ENCODE measurements around the gene ATG10.

Gene ATG10

DNA sequence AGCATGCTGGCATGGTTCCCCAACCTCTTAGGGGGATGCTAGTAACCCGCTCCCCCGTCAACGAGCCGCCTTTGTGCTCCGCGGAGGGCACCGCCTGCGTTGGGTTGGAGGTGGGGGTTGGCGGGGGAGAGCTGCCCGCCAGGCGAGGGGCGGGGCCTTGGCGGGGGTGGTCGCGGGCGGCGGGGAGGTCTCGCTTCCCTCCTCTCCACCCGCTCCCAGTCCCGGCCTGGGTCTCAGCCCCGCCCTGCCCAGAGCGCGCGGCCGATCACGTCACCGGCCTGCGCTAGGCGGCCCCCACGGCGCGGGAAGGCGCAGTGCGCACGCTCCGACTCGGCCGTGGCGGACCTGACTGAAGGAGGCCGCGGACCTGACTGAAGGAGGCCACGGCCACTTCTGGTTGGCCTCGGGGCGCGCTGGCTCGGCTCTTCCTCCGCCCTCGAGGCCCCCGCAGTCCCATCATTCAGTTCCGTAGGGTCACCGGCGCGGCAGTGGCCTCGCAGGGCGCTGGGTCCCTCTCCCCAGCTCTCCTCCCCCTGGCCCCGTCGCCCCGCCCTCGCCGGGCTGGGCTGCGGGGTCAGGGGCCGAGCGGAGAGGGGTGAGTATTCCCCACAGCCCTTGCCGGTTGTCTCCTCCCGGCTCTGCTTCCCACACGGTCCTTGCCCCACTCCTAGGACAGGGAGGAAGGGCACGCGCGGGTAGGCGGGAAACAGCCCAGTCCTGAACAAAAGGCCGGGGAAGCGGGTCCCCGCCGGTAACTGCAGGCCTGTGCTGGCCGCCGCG is at the start of gene ATG10:
Gene ATG10 (plus strand): TSS at position 312 of the 780 bp plus-strand sequence. CDS start 15,548 bp downstream, outside the sequence.
- TF ChIP-seq CTCF (IDR thresholded peaks at IDR 0.05; ENCODE audit: control insufficient read depth, extremely low read depth, insufficient read depth) = 0 out of 2 replicates have a peak, but pooled peaks have one; percentile 14
- peak within 1 kb of the TSS; percentile 77 for H3K4me3 ChIP-seq (ENCODE audit: low read depth, low read length)
- DNase-seq (ENCODE audit: low read depth) = peak; percentile 52

GRCh38 chr5:81922854-81923279 is 49.0 kb upstream of the ATG10 start:
- no peak overlapping the region for H3K4me3 ChIP-seq (ENCODE audit: low read depth, low read length)
- TF ChIP-seq CTCF (IDR thresholded peaks at IDR 0.05; ENCODE audit: control insufficient read depth, extremely low read depth, insufficient read depth) = no peak
- DNase-seq (ENCODE audit: low read depth) = no peak

DNA sequence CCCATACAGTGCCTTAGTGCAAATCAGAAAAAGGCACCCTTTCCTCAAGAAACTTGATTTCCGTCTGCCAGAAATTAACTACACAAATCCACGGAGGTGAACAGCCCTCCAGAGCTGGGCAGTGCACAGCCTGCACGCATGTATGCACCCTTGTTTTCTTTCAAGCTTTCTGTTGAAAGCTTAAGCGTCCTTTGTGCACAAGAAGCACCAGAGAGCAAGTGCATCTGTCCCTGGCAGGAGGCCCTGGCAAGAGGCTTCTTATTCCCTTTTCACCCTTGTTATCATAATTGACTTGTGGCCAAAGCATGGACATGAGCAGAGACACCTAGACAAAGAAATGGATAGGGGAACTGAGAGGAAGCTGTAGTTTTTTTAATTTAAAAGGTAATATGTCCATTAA is 47.4 kb upstream of the ATG10 start:
- no peak for TF ChIP-seq CTCF (IDR thresholded peaks at IDR 0.05; ENCODE audit: control insufficient read depth, extremely low read depth, insufficient read depth)
- H3K4me3 ChIP-seq (ENCODE audit: low read depth, low read length) = no peak overlapping the region
- no peak for DNase-seq (ENCODE audit: low read depth)

DNA sequence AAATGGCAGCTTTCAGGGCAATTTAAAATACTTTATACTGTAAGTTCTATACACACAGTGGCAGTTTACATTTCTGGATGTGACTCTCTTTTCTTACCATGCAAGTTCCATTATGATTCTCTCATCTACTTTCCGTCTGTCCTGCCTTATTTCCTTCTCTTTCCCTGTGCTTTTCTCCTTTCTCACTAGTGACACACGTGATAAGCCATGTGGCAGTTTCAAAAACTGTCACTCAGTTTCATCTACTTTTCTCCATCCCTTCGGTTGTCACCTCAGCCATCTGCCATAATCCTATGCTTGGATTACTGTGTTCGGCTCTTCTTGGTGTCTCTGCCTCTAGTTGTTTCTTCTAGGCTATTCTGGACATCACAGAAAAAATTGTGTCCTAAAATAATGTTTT is 46.8 kb upstream of the ATG10 start:
- no peak for TF ChIP-seq CTCF (IDR thresholded peaks at IDR 0.05; ENCODE audit: control insufficient read depth, extremely low read depth, insufficient read depth)
- no peak for DNase-seq (ENCODE audit: low read depth)
- no peak overlapping the region for H3K4me3 ChIP-seq (ENCODE audit: low read depth, low read length)

DNA sequence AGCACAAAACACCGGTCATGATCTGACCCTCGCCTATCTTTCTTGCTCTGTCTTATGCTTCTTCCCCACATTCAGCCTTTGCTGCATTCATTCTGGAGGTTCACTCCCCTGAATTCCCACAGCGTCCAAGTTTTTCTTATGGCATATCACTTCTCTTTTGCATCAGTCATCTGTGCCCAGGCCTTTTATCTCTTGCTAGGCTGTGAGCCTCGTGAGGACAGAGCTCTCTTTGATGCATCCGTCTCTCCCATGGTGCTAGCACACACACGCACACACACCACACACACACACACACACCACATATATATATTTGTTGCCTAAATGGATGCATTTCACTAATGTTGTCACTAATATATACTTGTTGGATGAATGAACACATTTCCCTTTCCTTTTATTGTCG is 45.8 kb upstream of the ATG10 start:
- DNase-seq (ENCODE audit: low read depth) = no peak
- no peak for TF ChIP-seq CTCF (IDR thresholded peaks at IDR 0.05; ENCODE audit: control insufficient read depth, extremely low read depth, insufficient read depth)

DNA sequence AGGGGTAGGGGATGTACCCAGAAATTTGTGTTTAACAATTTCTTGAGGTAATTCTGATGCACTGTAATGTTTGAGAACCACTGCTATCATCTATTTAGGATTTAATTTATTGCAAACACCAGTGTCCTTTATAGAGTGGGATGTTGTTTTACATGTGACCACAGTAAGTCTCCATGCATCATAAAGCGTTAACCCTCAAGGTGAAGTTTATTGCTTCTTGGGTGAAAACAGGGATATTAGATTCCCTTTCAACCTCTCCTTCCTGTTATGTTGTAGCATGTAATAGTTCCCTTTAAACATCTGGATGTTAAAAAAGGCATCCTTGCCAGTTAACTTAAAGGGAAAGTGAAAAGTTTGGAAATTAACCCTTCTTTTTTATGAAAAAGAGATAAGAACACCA is 35.8 kb upstream of the ATG10 start:
- DNase-seq (ENCODE audit: low read depth) = no peak
- TF ChIP-seq CTCF (IDR thresholded peaks at IDR 0.05; ENCODE audit: control insufficient read depth, extremely low read depth, insufficient read depth) = no peak
- no peak overlapping the region for H3K4me3 ChIP-seq (ENCODE audit: low read depth, low read length)

More for the DNA sequence above, 45.8 kb upstream of the ATG10 start:
- no peak overlapping the region for H3K4me3 ChIP-seq (ENCODE audit: low read depth, low read length)

- no peak for TF ChIP-seq CTCF (IDR thresholded peaks at IDR 0.05; ENCODE audit: control insufficient read depth, extremely low read depth, insufficient read depth)
- H3K4me3 ChIP-seq (ENCODE audit: low read depth, low read length) = no peak overlapping the region
- peak; percentile 13 for DNase-seq (ENCODE audit: low read depth)
These were observed 35.1 kb upstream of the ATG10 start for GRCh38 chr5:81936750-81937149.

Data from LNCaP clone FGC (cell line).